NB4 (cell line): ENCODE results near the gene CFAP299.

ENCODE experiments used
- DNase-seq: peaks from one replicate; pipeline ENCODE4 v3.0.0; 2010; ENCODE audit warnings: low read depth
- H3K4me3 ChIP-seq: one replicate; pipeline ENCODE4 v1.5.1; 2011; ENCODE audit warnings: mild to moderate bottlenecking, low read depth, low read length, moderate library complexity
- MYC ChIP-seq: IDR thresholded peaks from 2 replicates; pipeline ENCODE4 v1.6.1; 2011; ENCODE audit warnings: low read depth, low read length
- POLR2A ChIP-seq: IDR thresholded peaks from 2 replicates; pipeline ENCODE4 v1.6.1; 2011; ENCODE audit warnings: mild to moderate bottlenecking; ENCODE audit not compliant: insufficient read length; ENCODE audit errors: extremely low read depth
- TF ChIP-seq, protein P1 (sequence below): IDR thresholded peaks from one replicate; pipeline ENCODE4 v1.5.1; 2012; ENCODE audit warnings: low read depth, low read length
- TF ChIP-seq, protein P2 (sequence below): IDR thresholded peaks from 2 replicates; pipeline ENCODE4 v1.6.1; 2011; ENCODE audit warnings: low read depth, low read length

CFAP299 gene

GRCh38 chr4:80811406-80811805 is 475.9 kb downstream of the CFAP299 start:
- TF ChIP-seq, protein P1, sequence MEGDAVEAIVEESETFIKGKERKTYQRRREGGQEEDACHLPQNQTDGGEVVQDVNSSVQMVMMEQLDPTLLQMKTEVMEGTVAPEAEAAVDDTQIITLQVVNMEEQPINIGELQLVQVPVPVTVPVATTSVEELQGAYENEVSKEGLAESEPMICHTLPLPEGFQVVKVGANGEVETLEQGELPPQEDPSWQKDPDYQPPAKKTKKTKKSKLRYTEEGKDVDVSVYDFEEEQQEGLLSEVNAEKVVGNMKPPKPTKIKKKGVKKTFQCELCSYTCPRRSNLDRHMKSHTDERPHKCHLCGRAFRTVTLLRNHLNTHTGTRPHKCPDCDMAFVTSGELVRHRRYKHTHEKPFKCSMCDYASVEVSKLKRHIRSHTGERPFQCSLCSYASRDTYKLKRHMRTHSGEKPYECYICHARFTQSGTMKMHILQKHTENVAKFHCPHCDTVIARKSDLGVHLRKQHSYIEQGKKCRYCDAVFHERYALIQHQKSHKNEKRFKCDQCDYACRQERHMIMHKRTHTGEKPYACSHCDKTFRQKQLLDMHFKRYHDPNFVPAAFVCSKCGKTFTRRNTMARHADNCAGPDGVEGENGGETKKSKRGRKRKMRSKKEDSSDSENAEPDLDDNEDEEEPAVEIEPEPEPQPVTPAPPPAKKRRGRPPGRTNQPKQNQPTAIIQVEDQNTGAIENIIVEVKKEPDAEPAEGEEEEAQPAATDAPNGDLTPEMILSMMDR: no peak
- TF ChIP-seq MYC (no peak), POLR2A (no peak)
- TF ChIP-seq, protein P2, sequence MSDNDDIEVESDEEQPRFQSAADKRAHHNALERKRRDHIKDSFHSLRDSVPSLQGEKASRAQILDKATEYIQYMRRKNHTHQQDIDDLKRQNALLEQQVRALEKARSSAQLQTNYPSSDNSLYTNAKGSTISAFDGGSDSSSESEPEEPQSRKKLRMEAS: no peak
- no peak overlapping the region for H3K4me3 ChIP-seq
- no peak for DNase-seq

DNA sequence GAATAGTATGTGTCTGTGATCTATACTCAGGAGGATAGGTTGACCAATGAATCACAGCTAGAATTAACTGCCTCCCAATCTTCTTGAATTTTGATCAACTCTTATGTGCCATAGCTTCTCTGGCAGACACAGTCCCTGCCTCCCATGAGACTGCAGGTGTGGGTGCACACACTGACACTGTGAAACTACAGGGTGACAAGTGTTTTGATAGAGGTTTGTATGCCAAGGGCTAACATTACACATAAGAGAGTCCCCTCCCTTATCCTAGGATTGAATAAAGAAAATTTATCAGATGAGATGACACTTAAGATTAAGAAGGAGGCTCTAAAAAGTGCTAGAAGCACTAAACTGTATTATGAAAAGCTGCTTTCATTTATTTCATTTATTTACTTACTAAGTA is 476.6 kb downstream of the CFAP299 start:
- no peak overlapping the region for H3K4me3 ChIP-seq
- TF ChIP-seq MYC (no peak), POLR2A (no peak)
- TF ChIP-seq, protein P1: no peak
- TF ChIP-seq, protein P2: no peak
- no peak for DNase-seq

DNA sequence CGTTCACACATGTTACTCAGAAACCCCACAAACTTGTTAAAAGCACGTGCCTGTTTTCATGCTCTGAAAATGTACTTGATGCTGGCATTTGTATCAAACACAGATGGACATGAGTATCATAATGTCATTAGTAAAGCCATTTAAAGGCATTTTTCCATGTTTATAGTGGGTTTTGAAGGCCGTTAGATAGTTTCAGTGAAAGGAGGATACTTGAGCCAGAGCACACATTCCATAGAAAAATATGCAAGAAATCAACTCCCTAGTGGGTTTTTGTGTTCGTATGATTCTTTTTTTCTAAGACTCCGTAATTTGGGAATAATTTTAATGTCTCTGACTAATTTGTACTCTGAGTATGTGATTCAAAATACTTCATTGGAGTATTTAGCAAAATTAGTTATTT is 478.7 kb downstream of the CFAP299 start:
- no peak overlapping the region for H3K4me3 ChIP-seq
- TF ChIP-seq MYC: no peak
- TF ChIP-seq, protein P1: no peak
- no peak for TF ChIP-seq POLR2A
- TF ChIP-seq, protein P2: no peak
- no peak for DNase-seq

DNA sequence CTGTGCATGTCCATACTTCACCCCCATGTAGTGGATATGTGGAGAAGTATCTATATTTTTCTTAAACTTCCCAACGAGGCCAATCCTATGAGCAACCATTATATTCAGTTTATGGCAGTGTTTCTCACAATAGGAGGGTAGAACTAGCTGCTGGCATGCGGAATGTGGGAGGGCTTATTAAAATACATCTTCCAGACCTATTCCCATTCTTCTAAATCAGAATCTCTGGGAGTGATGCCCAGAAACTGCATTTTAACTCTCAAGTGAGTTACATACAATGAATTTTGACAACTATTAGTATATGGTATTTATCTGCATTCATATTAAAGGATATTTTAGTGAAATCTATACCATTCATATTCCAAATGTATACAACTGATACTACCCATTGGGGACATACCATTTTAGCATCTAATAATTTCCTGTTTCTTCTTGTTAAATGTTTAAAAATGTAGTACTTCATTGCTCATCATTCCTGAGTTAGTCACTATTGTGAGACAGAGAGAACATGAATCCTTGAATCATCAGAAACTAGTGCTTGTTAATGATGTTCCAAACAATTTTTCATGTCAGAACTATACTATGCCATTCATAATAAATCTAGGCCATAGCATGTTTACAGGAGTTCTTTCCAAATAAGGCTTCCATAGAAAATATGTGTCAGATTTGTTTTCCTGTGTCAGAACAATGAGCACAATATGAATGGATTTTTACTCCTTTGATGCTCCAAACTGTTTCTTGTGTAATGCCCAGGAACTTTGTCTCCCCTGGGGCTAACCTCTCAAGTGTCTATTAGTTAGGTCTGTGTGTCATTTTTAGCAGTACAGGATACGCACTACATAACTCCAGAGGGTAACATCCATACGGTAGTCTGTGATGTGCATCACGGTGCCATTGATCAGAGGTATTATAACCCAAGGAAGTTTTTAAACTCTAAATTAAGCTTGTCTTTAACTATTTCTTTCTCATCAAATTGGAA is 496.1 kb downstream of the CFAP299 start:
- H3K4me3 ChIP-seq: no peak overlapping the region
- no peak for TF ChIP-seq MYC
- DNase-seq: no peak

DNA sequence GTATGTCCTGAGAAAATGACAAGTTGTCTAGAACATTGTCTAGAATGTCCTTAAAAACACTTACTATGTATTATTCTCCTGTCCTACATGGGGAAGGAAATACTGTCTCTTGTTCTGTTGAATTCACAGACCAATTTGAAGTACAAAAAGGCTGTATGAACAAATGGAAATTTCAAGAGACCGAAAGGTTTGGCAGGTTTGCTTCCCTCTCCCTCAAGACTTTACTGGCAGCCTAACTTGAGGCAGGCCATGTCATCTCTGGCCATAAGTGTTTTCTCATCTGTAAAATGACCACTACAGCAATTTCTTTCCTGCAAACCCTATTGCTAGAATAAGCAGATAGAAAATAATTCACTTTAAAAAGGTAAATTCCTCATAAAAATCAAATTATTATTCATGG is 503.8 kb downstream of the CFAP299 start:
- no peak overlapping the region for H3K4me3 ChIP-seq
- DNase-seq: no peak
- TF ChIP-seq, protein P1: no peak
- TF ChIP-seq MYC: no peak

- H3K4me3 ChIP-seq: no peak overlapping the region
- TF ChIP-seq POLR2A (no peak), MYC (no peak)
- TF ChIP-seq, protein P2: no peak
- TF ChIP-seq, protein P1: no peak
- DNase-seq: no peak
These were observed 504.3 kb downstream of the CFAP299 start for GRCh38 chr4:80839792-80840191.
